CD4-positive, alpha-beta T cell (primary cell): Measurements from ENCODE around the gene ACOX3. TPM values are rescaled to one million over a fixed set of nuclear protein-coding genes. Genes with fewer than 3 reads are reported as not detected.

Experiments
- ATAC-seq: fragments of 200-7000 bp; cut with Tn5 transposase; one replicate; pipeline ENCODE4 v1.10.0; 2022; ENCODE audit warnings: mild to moderate bottlenecking; ENCODE audit not compliant: poor library complexity
- CTCF ChIA-PET: fragments of 350-600 bp; sonication (Branson Sonifier 250); formaldehyde crosslinking; loops from one replicate; lab custom pipeline; 2021; ENCODE audit warnings: antibody characterized with exemption, inconsistent platforms; lab: Charles Lee
- POLR2A ChIA-PET: fragments of 350-600 bp; sonication (Branson Sonifier 250); formaldehyde crosslinking; loops from one replicate; lab custom pipeline; 2021; ENCODE audit warnings: antibody characterized with exemption, inconsistent platforms; lab: Charles Lee
- DNase-seq, 14 experiments: peaks; one replicate each; pipeline ENCODE4 v3.0.0-alpha.2; 2013 to 2020; ENCODE audit warnings: mixed read lengths in 2 of 14
- H3K27ac ChIP-seq, 2 donors: one replicate each; pipeline versions ENCODE4 v1.5.1 to v1.7.0; 2013; ENCODE audit warnings: low read length in 2 of 2, low read depth in 1 of 2, mild to moderate bottlenecking in 1 of 2
- H3K27me3 ChIP-seq, 2 experiments: 1 replicate in 1 of 2; 2 replicates in 1 of 2; pipeline versions ENCODE4 v1.6.1 to v1.7.0; 2013; ENCODE audit warnings: low read length in 2 of 2, control low read depth in 1 of 2, mild to moderate bottlenecking in 1 of 2, moderate library complexity in 1 of 2; ENCODE audit not compliant: insufficient read depth in 2 of 2, control insufficient read depth in 1 of 2
- H3K36me3 ChIP-seq: one replicate; pipeline ENCODE4 v1.6.1; 2013; ENCODE audit warnings: low read length, control low read depth; ENCODE audit not compliant: insufficient read depth
- H3K4me1 ChIP-seq: one replicate; pipeline ENCODE4 v1.6.1; 2013; ENCODE audit warnings: low read length, control low read depth; ENCODE audit not compliant: insufficient read depth
- H3K4me3 ChIP-seq: one replicate; pipeline ENCODE4 v1.5.1; 2013; ENCODE audit warnings: mild to moderate bottlenecking, low read length, moderate library complexity
- H3K9me3 ChIP-seq, 2 experiments: 1 replicate in 1 of 2; 2 replicates in 1 of 2; pipeline versions ENCODE4 v1.6.1 to v1.7.0; 2013; ENCODE audit warnings: low read length in 2 of 2, mild to moderate bottlenecking in 2 of 2, control low read depth in 1 of 2, moderate library complexity in 1 of 2; ENCODE audit not compliant: control insufficient read depth in 1 of 2, insufficient read depth in 1 of 2
- H3K27ac Mint-ChIP-seq: one replicate; pipeline ENCODE4 v1.8.0; 2020; ENCODE audit warnings: mixed read lengths
- H3K27me3 Mint-ChIP-seq: one replicate; pipeline ENCODE4 v1.8.0; 2021; ENCODE audit warnings: mixed read lengths
- H3K36me3 Mint-ChIP-seq: one replicate; pipeline ENCODE4 v1.8.0; 2021; ENCODE audit warnings: low read depth, mixed read lengths
- H3K4me1 Mint-ChIP-seq: one replicate; pipeline ENCODE4 v1.8.0; 2021; ENCODE audit warnings: low read depth, mixed read lengths
- H3K4me3 Mint-ChIP-seq: one replicate; pipeline ENCODE4 v1.8.0; 2020; ENCODE audit warnings: mild to moderate bottlenecking, mixed read lengths
- H3K9me3 Mint-ChIP-seq: one replicate; pipeline ENCODE4 v1.8.0; 2020; ENCODE audit warnings: mixed read lengths
- CTCF ChIP-seq: fragments of 200-600 bp; IDR thresholded peaks from one replicate; pipeline ENCODE4 v1.8.0; 2022; ENCODE audit warnings: antibody characterized with exemption, mild to moderate bottlenecking
- intact Hi-C, 2 experiments: fragments of 100-400 bp; cut with DNase I in 1 of 2; cut with micrococcal nuclease in 1 of 2; formaldehyde crosslinking; loops; one replicate each; pipeline versions ENCODE4 v1.15.1 to v1.9.0; 2023 to 2025; cut with DNase I, micrococcal nuclease
- total RNA-seq, 174 experiments: library from RNA in 2 of 174; stranded (reverse) in 2 of 174; gene quantifications; one replicate each; pipeline ENCODE4 v1.2.3 and lab custom pipeline; 2021 to 2026

Gene ACOX3
- total RNA-seq, 2 experiments from 2014 or later: 4.9 to 6.1 TPM

- Mint-ChIP-seq H3K27me3 (no peaks in the 10 kb centered on the region), H3K4me3 (no peak overlapping the region), H3K4me1 (no peaks in the 10 kb centered on the region), H3K27ac (no peak overlapping the region), H3K9me3 (no peaks in the 10 kb centered on the region), H3K36me3 (no peaks in the 10 kb centered on the region)
- H3K4me3 ChIP-seq: no peak overlapping the region
- H3K27me3 ChIP-seq: peaks cover 0 to 7% of the 10 kb centered on the region in 2 experiments
- intact Hi-C loops: no loop called here
- no peak for TF ChIP-seq CTCF
- DNase-seq (peak in 1 of 14 experiments; percentile 25), ATAC-seq (no peak)
- no peak overlapping the region for H3K27ac ChIP-seq
- ChIA-PET POLR2A (no interaction called here), CTCF (no interaction called here)
- no peaks in the 10 kb centered on the region for H3K4me1 ChIP-seq
- H3K36me3 ChIP-seq: no peaks in the 10 kb centered on the region
- peaks cover 0 to 6% of the 10 kb centered on the region in 2 experiments for H3K9me3 ChIP-seq
Measured at GRCh38 chr4:8352368-8353157, 88.0 kb downstream of the ACOX3 start.

GRCh38 chr4:8351931-8352367 lies 88.6 kb downstream of the ACOX3 start:
- ATAC-seq (no peak), DNase-seq (peak in 1 of 14 experiments; percentile 1)
- no peak for TF ChIP-seq CTCF
- no peaks in the 10 kb centered on the region for H3K9me3 Mint-ChIP-seq
- POLR2A ChIA-PET: no interaction called here
- Histone ChIP-seq H3K4me1 (no peaks in the 10 kb centered on the region), H3K27me3 (peaks cover 0 to 9% of the 10 kb centered on the region in 2 experiments), H3K27ac (no peak overlapping the region), H3K4me3 (no peak overlapping the region), H3K36me3 (no peaks in the 10 kb centered on the region), H3K9me3 (peaks cover 0 to 6% of the 10 kb centered on the region in 2 experiments)
- no peaks in the 10 kb centered on the region for H3K27me3 Mint-ChIP-seq
- no peak overlapping the region for H3K4me3 Mint-ChIP-seq
- CTCF ChIA-PET: no interaction called here
- no peaks in the 10 kb centered on the region for H3K4me1 Mint-ChIP-seq
- intact Hi-C loops: no loop called here
- H3K36me3 Mint-ChIP-seq: no peaks in the 10 kb centered on the region
- H3K27ac Mint-ChIP-seq: no peak overlapping the region

GRCh38 chr4:8350841-8351461 lies 89.6 kb downstream of the ACOX3 start:
- H3K27me3 ChIP-seq: peaks cover 0 to 10% of the 10 kb centered on the region in 2 experiments
- ChIA-PET POLR2A (no interaction called here), CTCF (no interaction called here)
- H3K9me3 ChIP-seq: peaks cover 0 to 6% of the 10 kb centered on the region in 2 experiments
- no peaks in the 10 kb centered on the region for H3K4me1 ChIP-seq
- H3K27ac ChIP-seq: no peak overlapping the region
- DNase-seq: peak in 1 of 14 experiments; percentile 27
- no peak overlapping the region for H3K4me3 ChIP-seq
- Mint-ChIP-seq H3K27ac (no peak overlapping the region), H3K4me3 (no peak overlapping the region), H3K27me3 (no peaks in the 10 kb centered on the region), H3K4me1 (no peaks in the 10 kb centered on the region), H3K9me3 (no peaks in the 10 kb centered on the region), H3K36me3 (no peaks in the 10 kb centered on the region)
- no peak for ATAC-seq
- TF ChIP-seq CTCF: no peak
- intact Hi-C loops: no loop called here
- no peaks in the 10 kb centered on the region for H3K36me3 ChIP-seq
